Hippocampal formation (tissue), 2 donors: ENCODE data around the gene RTTN.

Experiments
- DNase-seq, 2 donors: peaks; one replicate each; lab custom pipeline; 2025; lab: John Stamatoyannopoulos, UW

The RTTN gene

DNA sequence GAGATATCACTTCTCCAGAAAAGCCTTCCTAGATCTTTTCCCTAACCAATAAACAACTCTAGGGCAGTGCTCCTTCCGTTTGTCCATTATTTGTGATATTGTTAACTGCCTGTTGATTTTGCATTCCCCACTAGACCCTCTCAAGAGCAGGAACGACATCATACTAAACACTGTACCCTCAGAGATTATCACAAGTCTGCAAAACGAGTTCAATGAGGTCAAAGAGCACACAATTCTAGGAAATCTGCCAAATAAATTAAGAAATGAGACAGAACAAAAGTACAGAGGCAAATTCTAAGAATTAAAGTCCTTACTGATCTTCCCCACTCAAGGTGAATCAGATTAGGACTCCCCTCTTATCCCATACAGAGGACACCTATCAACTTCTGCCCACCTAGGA, 7.6 kb downstream of the RTTN start:
- DNase-seq = no peak

- DNase-seq = no peak
Measured at GRCh38 chr18:70197026-70197425, 8.5 kb downstream of the RTTN start.

DNA sequence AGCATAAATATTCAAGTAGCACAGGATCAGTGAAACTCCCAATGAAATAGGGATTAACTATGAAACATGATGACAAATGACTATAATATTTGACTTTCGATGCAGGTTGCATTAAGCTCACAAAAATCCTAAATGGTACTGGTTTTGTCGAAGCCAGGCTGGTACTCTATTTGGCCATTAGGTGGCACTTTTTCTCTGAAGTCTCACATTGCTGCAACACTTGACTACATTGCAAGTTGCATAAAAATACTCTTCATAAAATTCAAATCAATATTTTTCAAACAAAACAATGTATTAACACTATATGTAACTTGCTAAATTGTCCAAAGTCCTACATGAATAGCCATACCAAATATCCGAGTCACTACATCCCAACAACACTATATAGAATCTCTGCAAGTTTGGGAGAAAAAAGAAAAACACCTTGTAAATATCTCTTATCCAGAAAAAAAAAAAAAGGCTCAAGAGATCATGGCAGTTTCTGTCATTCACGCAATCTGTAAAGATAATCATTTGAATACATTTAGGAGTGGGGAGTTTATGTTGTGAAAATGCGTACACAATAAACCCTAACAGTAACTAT, 9.5 kb downstream of the RTTN start:
- DNase-seq = peak in 1 of 2 donors; percentile 74

GRCh38 chr18:70195014-70195614, 10.4 kb downstream of the RTTN start:
- no peak for DNase-seq

- DNase-seq = no peak
Measured at GRCh38 chr18:70194227-70194890, 11.1 kb downstream of the RTTN start.

DNA sequence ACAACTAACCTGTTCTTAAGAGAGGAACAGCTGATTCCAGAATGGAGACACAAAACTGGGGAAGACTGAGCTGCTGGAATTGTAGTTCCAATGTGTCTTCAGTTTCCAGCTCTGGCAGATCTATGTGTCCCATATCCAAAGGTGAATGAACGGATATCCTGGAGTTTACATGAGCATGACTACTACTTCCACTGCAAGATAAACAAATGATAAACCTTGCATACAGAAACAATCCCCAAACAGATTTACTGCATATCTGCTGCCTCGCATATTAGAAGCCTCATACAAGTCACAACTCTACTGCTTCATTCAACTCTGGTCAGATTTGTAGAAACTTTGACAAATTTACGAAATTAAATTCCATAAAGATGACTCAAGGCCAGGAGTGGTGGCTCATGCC, 15.0 kb downstream of the RTTN start:
- DNase-seq = no peak

DNA sequence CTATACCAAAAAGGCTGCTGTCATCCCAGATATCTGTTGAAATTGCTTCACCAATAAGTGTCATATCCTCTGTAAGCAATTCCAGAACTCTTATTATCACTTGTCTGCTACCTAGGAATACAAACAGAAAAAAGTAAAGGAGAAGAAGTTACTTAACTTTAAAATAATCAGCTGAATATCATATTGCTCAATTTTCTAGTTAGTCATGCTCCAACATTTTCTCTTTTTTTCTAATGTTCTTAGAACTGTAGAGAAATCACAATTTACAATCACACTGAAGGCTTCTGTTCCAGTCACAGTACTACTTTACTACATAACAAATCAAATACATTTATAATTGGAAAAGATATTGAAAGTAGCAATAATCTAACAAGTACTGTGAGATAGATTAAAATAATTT, 17.4 kb downstream of the RTTN start:
- no peak for DNase-seq

DNA sequence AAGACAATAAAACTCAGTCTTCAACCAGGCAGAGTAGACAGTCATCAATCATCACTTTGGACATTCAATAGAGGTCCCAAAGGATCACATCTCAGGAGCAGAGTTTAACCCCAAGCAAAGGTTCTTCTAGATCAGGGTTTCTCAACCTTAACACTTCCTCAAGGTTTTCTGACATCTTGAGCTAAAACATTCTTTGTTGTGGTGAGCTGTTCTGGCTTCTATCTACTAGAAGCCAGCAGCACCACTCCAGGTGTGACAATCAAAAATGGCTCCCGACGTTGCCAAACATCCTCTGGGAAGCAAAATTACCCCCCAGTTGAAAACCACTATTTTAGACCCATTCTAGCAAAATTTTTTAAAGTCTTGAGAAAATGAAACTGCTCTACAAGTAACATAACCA, 22.0 kb downstream of the RTTN start:
- DNase-seq = no peak

GRCh38 chr18:70182548-70182947, 22.9 kb downstream of the RTTN start:
- DNase-seq = no peak

DNA sequence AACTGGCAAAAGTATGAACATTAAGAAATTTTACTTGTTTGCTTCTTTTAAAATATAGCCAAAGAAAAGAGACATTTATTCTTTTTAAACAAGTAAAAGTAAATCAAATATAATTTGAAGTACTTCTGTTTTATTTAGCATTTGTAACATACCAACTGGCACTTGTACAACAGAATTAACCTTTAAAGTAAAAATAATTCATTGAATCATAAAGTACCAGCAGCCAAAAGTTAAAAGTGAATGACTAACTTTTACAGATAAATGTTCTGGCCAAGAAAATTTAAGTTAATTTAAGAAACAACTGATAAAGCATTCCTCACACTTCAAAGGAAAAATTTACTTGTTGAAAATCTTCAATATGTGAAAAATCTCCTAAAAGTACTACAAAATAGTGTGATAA, 23.8 kb downstream of the RTTN start:
- DNase-seq = no peak

DNA sequence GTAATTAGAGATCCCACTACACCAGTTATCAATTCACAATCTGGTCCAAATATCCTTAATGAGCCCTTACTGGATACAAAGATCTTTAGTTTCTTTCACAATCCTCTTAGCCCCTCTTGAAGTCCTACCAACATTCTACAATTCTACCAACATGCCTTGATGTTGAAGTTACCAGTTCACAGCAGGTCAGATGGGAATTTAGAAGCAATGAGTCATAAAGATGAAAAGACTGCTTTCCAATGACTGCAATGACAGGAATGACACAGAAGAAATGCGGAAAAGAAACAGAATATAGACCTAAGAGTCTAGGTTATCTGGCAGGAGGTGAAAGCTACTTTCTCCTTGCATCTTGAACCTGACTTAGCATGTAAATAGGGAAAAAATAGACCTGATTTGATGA, 24.5 kb downstream of the RTTN start:
- no peak for DNase-seq

DNA sequence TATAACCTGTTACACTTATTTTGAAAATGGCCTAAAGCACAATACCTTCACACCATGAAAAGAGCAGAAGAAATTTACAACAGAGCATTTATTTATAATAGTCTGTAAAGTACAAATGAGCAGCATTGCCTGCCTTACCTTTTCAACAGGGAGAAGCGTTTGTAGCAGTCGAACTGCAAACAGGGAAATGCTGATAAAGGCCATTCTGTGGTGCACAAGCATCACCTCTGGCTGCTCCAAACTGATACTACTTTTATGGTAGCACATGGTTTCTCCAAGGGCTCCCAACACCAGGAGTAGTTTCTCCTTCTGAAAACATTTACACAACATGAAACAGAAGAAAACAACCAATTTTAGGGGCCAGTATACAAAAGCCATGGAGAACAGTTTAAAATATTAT, 28.9 kb downstream of the RTTN start:
- no peak for DNase-seq

DNA sequence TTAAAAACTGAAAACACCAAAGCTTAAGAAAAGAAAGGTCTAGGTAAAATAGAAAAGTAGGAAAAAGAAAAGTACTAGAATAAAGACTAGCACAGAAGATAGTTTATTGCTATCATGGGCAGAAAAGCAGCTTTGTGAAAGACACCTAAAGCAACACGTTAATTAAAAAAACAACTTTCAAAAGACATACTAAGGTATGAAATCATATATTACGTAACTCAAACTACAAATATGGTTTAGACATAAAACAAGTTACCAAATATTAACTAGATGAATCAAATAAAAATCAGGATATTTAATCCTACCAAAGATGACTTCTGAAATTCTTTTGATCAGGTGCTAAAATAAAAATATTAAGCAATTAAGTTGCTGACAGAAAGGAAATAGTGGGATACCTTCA, 30.3 kb downstream of the RTTN start:
- DNase-seq = no peak

DNA sequence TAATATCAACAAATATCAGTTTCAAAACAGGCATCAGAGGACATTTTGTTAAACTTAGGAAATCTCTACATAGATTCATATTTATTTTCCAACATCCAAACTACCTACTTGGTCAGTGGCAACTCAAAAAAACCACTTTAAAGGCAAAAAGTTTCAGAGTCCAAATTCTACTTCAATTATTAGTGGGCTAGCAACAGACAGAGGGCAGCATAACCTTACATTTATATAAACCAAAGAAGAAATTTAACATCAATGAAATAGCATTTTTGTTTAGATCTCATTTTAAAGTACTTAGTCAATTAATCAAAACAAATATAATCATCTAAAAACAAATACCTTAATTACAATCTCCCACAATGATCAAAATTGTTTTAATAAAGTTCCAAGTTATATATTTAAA, 33.3 kb downstream of the RTTN start:
- DNase-seq = no peak

GRCh38 chr18:70169747-70170146, 35.7 kb downstream of the RTTN start:
- DNase-seq = no peak

DNA sequence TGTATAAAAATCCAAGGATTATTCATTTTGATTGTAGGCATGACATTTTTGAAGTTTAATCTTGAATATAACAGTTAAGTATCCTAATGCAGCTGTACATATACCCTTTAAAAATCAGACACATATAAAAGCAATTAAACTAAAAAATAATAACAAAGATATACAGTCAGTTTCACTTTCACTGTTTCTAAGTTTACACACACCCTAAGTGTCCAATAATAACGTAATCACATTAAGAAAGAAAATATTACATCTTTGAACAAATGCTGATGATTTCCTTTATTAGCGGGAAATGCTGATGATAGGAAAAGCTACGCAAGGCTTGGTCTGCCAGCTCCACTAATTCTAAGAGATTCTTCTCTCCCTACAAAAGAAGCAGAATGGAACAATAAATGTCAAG, 38.8 kb downstream of the RTTN start:
- DNase-seq = no peak

DNA sequence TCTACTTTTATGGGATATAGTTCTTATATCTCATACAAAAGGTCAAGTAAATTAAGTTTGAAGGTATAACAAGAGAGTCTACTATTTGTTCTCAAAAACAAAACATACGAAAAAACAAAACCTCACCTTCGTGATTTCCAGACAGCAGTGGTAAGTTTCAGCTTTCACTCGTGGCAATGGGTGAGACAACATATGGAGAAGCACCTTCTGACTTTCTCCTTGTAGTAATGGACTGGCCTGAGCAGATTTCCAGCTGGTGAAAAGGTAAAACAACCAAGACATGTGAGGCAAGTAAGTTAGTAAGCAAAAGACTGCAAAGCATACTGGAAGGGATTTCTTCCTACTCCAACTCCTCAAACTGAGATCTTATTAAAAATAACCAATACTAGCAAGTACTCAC, 39.6 kb downstream of the RTTN start:
- DNase-seq = no peak

- DNase-seq = no peak
Measured at GRCh38 chr18:70160073-70160678, 45.3 kb downstream of the RTTN start.

DNA sequence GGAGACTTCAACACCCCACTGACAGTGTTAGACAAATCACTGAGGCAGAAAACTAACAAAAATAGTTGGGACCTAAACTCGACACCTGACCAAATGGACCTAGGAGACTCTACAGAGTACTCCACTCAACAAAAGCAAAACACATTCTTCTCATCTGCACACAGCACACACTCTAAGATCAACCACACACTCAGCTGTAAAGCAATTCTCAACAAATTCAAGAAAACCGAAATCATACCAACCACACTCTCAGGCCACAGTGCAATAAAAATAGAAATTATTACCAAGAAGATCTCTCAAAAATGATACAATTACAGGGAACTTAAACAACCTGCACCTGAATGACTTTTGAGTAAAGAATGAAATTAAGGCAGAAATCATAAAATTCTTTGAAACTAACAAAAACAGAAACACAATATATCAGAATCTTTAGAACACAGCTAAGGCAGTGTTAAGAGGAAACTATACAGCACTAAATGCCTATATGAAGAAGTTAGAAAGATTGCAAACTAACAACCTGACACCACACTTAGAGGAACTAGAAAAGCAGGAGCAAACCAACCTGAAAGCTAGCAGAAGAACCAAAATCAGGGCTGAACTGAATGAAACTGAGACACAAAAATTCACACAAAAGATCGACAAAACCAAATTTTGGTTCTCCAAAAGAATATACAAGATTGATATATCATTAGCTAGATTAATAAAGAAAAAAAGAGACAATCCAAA, 46.3 kb downstream of the RTTN start:
- no peak for DNase-seq

DNA sequence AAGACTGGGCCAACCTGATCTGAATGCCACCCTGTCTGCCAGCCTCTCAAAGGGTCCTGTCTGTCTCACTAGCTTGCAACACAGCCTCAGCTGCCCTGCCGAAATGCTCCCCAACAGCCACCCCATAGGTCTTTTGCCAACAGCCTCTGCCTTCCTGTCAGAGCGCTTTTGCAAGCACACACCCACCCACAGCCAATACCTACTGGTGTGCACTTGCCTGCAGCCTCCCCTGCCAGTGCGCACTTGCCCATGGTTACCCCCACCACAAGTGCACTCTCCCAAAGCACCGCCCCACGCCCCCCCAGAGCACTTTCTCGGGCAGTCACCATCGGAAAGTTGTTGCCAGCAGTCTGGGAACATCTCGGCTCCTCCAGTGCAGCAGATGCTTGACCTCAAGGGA, 48.6 kb downstream of the RTTN start:
- DNase-seq = no peak

DNA sequence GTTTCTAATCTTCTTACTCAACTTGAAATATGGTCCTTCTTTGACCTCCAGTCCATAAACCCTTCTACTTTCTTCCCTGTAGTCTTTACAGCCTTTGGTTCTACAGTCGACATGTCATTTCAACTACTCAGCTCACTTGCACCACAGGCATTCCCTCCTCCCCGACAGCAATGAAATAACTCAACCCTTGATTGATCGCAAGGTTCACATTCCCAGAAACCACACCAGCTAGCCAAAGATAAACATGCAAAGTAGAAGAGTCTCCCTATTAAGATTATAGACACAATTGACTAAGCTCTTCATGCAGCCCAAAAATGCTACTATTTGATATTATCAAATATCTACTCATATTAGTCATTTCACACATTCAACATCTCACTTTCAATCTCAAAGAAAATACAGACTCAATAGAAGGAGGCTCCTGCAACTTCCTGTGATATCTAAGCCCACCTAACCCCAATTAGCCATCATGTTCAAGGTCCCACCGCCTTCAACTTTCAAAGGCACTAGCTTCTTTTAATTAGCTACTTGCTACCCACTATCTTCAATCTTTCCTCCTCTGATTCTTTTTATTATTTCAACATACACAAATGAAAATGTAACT, 50.8 kb downstream of the RTTN start:
- no peak for DNase-seq

- no peak for DNase-seq
Measured at GRCh38 chr18:70151614-70152013, 53.9 kb downstream of the RTTN start.
